ENCODE measurements around the gene RNF149. TPM values are rescaled to one million over a fixed set of nuclear protein-coding genes. Genes with fewer than 3 reads are reported as not detected.

Gene RNF149
- total RNA-seq, 1 experiment from 2014 or later: 40.2 TPM

DNA sequence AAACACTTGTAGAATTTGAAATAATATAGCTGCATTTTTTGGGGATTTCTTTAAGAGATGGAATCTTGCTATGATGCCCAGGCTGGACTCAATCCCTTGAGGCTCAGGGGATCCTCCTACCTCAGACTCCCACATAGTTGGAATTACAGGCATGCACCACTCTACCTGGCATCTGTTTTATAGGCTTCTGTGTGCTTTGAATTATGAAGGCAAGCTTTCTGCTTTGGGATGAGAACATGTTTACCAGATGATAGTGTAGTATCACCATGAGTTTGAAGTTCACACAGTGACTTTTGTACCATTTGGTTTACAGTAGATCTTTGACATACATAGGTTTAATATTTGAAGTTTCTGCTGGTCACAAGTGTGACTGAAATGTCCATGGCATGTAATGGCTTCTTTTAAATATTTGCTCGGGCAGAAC, 45.1 kb downstream of the RNF149 start:
- no peak overlapping the region for H2AFZ ChIP-seq (ENCODE audit: low read depth, low read length, poor library complexity, severe bottlenecking)
- CTCF ChIA-PET: no interaction called here
- DNase-seq (ENCODE audit: low read depth, low spot score) (no peak), ATAC-seq (no peak)
- peaks cover 27 to 52% of the 10 kb centered on the region in 2 experiments for H3K36me3 ChIP-seq (ENCODE audit: control insufficient read depth in 1 of 2, insufficient read depth in 2 of 2, low read length in 2 of 2)
- no peak overlapping the region for H3K9ac ChIP-seq (ENCODE audit: low read length)
- peaks cover 4 to 14% of the 10 kb centered on the region in 2 experiments; a peak in 3 of 4 replicates for H3K4me1 ChIP-seq (ENCODE audit: control insufficient read depth in 1 of 2, insufficient read depth in 2 of 2, low read length in 2 of 2)
- peaks cover 26% of the 10 kb centered on the region for H3K79me2 ChIP-seq (ENCODE audit: insufficient read depth, low read length)
- no peaks in the 10 kb centered on the region for H3K27me3 ChIP-seq (ENCODE audit: insufficient read depth, low read length)
- BruUV-seq (replicated peaks): no TSS peak
- H3K4me2 ChIP-seq (ENCODE audit: low read length): no peak overlapping the region
- H3K9me2 ChIP-seq (ENCODE audit: insufficient read depth): no peaks in the 10 kb centered on the region
- no peaks in the 10 kb centered on the region for H3K9me3 ChIP-seq (ENCODE audit: control insufficient read depth in 1 of 2, insufficient read depth in 1 of 2, low read depth in 1 of 2, low read length in 2 of 2)
- no peak for TF ChIP-seq SRF (IDR thresholded peaks at IDR 0.05; ENCODE audit: low read depth)
- no peak for TF ChIP-seq POLR2AphosphoS5 (IDR thresholded peaks at IDR 0.05; ENCODE audit: low read depth, low read length)
- no peak for TF ChIP-seq POLR2A (IDR thresholded peaks at IDR 0.05; ENCODE audit: borderline replicate concordance, extremely low read depth, insufficient read depth, insufficient read length)
- no peak for TF ChIP-seq ELF1 (IDR thresholded peaks at IDR 0.05; ENCODE audit: borderline replicate concordance, low read depth)
- TF ChIP-seq, protein P1, sequence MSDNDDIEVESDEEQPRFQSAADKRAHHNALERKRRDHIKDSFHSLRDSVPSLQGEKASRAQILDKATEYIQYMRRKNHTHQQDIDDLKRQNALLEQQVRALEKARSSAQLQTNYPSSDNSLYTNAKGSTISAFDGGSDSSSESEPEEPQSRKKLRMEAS (IDR thresholded peaks at IDR 0.05): no peak
- no peak for TF ChIP-seq FOSL1 (IDR thresholded peaks at IDR 0.05; ENCODE audit: low read depth)
- no peak for TF ChIP-seq TCF7L2 (IDR thresholded peaks at IDR 0.05; ENCODE audit: borderline replicate concordance, extremely low read depth, insufficient read depth, insufficient read length)
- TF ChIP-seq, protein P2, sequence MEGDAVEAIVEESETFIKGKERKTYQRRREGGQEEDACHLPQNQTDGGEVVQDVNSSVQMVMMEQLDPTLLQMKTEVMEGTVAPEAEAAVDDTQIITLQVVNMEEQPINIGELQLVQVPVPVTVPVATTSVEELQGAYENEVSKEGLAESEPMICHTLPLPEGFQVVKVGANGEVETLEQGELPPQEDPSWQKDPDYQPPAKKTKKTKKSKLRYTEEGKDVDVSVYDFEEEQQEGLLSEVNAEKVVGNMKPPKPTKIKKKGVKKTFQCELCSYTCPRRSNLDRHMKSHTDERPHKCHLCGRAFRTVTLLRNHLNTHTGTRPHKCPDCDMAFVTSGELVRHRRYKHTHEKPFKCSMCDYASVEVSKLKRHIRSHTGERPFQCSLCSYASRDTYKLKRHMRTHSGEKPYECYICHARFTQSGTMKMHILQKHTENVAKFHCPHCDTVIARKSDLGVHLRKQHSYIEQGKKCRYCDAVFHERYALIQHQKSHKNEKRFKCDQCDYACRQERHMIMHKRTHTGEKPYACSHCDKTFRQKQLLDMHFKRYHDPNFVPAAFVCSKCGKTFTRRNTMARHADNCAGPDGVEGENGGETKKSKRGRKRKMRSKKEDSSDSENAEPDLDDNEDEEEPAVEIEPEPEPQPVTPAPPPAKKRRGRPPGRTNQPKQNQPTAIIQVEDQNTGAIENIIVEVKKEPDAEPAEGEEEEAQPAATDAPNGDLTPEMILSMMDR (IDR thresholded peaks at IDR 0.05 in 2 of 3, conservative IDR thresholded peaks at IDR 0.05 in 1 of 3; ENCODE audit: borderline replicate concordance in 1 of 3, insufficient read depth in 1 of 3, low read depth in 2 of 3, low read length in 2 of 3): no peak
- no peak for TF ChIP-seq SP1 (IDR thresholded peaks at IDR 0.05; ENCODE audit: low read depth)
- no peak for TF ChIP-seq JUND (IDR thresholded peaks at IDR 0.05)
- no peak for TF ChIP-seq CEBPB (IDR thresholded peaks at IDR 0.05; ENCODE audit: low read depth)
- TF ChIP-seq RAD21 (IDR thresholded peaks at IDR 0.05; ENCODE audit: low read depth): no peak
- TF ChIP-seq ZNF274 (IDR thresholded peaks at IDR 0.05; ENCODE audit: low read depth, low read length): no peak
- TF ChIP-seq, protein P3, sequence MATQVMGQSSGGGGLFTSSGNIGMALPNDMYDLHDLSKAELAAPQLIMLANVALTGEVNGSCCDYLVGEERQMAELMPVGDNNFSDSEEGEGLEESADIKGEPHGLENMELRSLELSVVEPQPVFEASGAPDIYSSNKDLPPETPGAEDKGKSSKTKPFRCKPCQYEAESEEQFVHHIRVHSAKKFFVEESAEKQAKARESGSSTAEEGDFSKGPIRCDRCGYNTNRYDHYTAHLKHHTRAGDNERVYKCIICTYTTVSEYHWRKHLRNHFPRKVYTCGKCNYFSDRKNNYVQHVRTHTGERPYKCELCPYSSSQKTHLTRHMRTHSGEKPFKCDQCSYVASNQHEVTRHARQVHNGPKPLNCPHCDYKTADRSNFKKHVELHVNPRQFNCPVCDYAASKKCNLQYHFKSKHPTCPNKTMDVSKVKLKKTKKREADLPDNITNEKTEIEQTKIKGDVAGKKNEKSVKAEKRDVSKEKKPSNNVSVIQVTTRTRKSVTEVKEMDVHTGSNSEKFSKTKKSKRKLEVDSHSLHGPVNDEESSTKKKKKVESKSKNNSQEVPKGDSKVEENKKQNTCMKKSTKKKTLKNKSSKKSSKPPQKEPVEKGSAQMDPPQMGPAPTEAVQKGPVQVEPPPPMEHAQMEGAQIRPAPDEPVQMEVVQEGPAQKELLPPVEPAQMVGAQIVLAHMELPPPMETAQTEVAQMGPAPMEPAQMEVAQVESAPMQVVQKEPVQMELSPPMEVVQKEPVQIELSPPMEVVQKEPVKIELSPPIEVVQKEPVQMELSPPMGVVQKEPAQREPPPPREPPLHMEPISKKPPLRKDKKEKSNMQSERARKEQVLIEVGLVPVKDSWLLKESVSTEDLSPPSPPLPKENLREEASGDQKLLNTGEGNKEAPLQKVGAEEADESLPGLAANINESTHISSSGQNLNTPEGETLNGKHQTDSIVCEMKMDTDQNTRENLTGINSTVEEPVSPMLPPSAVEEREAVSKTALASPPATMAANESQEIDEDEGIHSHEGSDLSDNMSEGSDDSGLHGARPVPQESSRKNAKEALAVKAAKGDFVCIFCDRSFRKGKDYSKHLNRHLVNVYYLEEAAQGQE (IDR thresholded peaks at IDR 0.05; ENCODE audit: low read depth): no peak
- TF ChIP-seq CBX3 (IDR thresholded peaks at IDR 0.05; ENCODE audit: low read depth): no peak
- TF ChIP-seq EZH2 (IDR thresholded peaks at IDR 0.05): no peak
- no peak for TF ChIP-seq EGR1 (IDR thresholded peaks at IDR 0.05; ENCODE audit: low read depth)
- no peaks in the 10 kb centered on the region for H4K20me1 ChIP-seq (ENCODE audit: insufficient read depth)
- POLR2A ChIA-PET: no interaction called here
- no peak overlapping the region for H3K4me3 ChIP-seq (replicated peaks in 1 of 2; ENCODE audit: low read depth in 1 of 2, low read length in 2 of 2)
- RAD21 ChIA-PET (ENCODE audit: low non-redundant PET in 1 of 2, low total read pairs in 2 of 2, uncharacterized antibody in 2 of 2, unreplicated experiment in 2 of 2): no interaction called here
- no peak overlapping the region for H3K27ac ChIP-seq (ENCODE audit: low read depth, low read length)
- intact Hi-C loops (cut with micrococcal nuclease): no loop called here

Measured in HCT116 (cell line).